BE2C (cell line): Measurements from ENCODE around the gene DHX35.

ENCODE experiments used
- DNase-seq: peaks from one replicate; pipeline ENCODE4 v3.0.0-alpha.2; 2020
- H3K27me3 ChIP-seq: fragments of 250-450 bp; sonication (Bioruptor Pico); 2 replicates; pipeline ENCODE4 v1.5.1; 2020; ENCODE audit warnings: mild to moderate bottlenecking
- H3K36me3 ChIP-seq: fragments of 250-450 bp; sonication (Bioruptor Pico); 2 replicates; pipeline ENCODE4 v1.5.1; 2020; ENCODE audit warnings: mild to moderate bottlenecking
- H3K4me1 ChIP-seq: fragments of 250-450 bp; sonication (Bioruptor Pico); 2 replicates; pipeline ENCODE4 v1.5.1; 2020
- H3K4me3 ChIP-seq: 2 replicates; pipeline ENCODE4 v1.5.1; 2011; ENCODE audit warnings: low read depth, low read length
- H3K9me3 ChIP-seq: fragments of 250-450 bp; sonication (Bioruptor Pico); 2 replicates; pipeline ENCODE4 v1.5.1; 2020
- CTCF ChIP-seq: IDR thresholded peaks from 2 replicates; pipeline ENCODE4 v1.5.1; 2012; ENCODE audit warnings: mild to moderate bottlenecking, low read depth, low read length

DHX35 gene

DNA sequence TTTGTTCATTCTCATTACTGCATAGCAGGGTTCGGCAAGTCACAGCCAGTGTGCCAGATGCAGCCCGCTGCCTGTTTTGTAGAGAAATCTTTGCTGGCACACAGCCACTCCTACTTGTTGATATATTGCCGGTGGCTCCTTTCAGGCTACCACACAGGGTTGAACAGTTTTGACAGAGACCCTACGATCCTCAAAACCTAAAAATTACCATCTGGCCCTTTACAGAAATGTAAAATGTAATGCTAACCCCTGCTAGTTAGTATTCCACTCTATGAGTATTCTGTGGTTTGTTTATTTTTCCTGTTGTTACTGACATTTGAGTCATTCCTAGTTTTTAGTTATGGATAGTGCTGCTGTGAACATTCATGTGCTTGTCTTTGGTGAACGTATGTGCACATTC, 11.5 kb downstream of the DHX35 start:
- DNase-seq = no peak
- Histone ChIP-seq H3K4me3 (no peak overlapping the region), H3K4me1 (no peaks in the 10 kb centered on the region), H3K9me3 (no peaks in the 10 kb centered on the region), H3K27me3 (no peaks in the 10 kb centered on the region), H3K36me3 (peaks cover 37% of the 10 kb centered on the region)
- no peak for TF ChIP-seq CTCF

GRCh38 chr20:38975539-38976120, 13.5 kb downstream of the DHX35 start:
- no peak for TF ChIP-seq CTCF
- Histone ChIP-seq H3K36me3 (peaks cover 25% of the 10 kb centered on the region), H3K27me3 (no peaks in the 10 kb centered on the region), H3K9me3 (no peaks in the 10 kb centered on the region), H3K4me3 (no peak overlapping the region), H3K4me1 (no peaks in the 10 kb centered on the region)
- DNase-seq = no peak

DNA sequence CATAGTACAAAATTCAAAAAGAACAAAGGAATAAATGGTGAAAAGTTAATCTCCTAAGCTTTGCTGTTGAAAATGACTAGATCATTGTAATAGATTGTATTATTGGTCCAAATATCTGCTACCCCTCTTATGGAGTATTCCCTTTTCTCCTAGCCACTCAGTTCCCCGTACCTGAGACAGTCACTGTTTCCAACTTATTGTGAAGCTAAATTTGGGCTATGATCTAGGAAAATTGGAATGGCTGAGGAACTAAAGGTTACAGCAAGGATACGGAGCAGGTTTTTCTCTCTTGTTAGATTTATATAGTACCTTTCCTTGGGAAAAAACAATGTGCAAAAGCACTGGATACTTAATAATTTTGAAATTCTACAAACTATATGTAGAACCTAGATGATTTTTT, 17.3 kb downstream of the DHX35 start:
- Histone ChIP-seq H3K9me3 (no peaks in the 10 kb centered on the region), H3K4me3 (no peak overlapping the region), H3K36me3 (peaks cover 19% of the 10 kb centered on the region), H3K4me1 (no peaks in the 10 kb centered on the region), H3K27me3 (no peaks in the 10 kb centered on the region)
- DNase-seq = no peak
- TF ChIP-seq CTCF = no peak

DNA sequence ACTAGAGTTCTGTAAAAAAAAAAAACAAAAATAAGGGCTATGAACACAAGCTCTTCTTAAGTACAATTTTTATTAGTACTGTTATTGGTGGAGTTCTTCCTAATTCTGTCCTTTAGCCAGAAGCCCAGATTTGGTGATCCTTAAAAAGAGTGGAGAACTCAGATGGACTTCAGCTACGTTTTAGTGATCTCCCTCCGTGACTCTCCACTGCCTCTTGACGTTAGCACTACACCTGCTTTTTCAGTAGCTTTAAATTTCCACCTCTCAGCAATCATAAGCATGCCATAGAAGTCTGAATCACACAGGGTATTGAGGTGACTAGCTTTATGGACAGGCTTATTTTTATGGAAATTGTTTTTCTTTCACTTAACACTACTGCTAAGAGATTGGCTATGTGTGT, 17.7 kb downstream of the DHX35 start:
- Histone ChIP-seq H3K36me3 (peaks cover 16% of the 10 kb centered on the region), H3K4me3 (no peak overlapping the region), H3K9me3 (no peaks in the 10 kb centered on the region), H3K4me1 (no peaks in the 10 kb centered on the region), H3K27me3 (no peaks in the 10 kb centered on the region)
- TF ChIP-seq CTCF = no peak
- DNase-seq = no peak

DNA sequence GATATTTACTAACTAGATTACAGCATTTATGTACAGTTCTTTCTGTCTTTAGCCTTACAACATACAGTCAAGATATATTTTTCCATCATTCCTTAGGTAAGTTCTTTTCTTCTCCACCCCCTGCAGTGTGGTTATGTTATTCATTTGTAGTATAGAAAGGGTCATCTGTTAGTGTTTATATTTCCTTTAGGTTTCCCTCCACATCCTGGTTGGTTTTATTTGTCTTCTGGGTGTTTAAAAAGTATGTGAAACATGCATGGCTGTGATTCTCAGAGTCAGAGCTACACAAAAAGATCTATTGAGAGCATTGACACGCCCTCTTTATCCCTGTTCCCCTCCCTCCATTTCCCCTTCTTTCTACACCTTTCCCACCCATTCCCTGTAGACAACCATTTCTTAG, 20.1 kb downstream of the DHX35 start:
- Histone ChIP-seq H3K4me3 (no peak overlapping the region), H3K9me3 (no peaks in the 10 kb centered on the region), H3K36me3 (peaks cover 12% of the 10 kb centered on the region), H3K4me1 (no peaks in the 10 kb centered on the region), H3K27me3 (no peaks in the 10 kb centered on the region)
- TF ChIP-seq CTCF = no peak
- no peak for DNase-seq

DNA sequence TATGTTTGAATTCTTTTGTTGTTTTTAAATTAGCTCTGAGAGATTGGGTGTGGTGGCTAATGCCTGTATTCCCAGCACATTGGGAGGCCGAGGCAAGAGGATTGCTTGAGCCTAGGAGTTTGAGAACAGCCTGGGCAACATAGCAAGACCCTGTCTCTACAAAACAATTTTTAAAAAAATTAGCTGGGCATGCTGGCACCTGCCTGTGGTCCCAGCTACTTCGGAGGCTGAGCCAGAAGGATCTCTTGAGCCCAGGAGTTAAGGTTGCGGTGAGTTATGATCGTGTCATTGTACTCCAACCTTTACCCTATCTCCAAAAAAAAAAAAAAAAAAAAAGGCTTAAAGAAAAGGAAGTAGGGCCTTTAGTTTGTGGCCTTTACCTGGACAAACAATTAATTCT, 22.9 kb downstream of the DHX35 start:
- DNase-seq = no peak
- Histone ChIP-seq H3K4me1 (no peaks in the 10 kb centered on the region), H3K9me3 (no peaks in the 10 kb centered on the region), H3K36me3 (peaks cover 20% of the 10 kb centered on the region), H3K4me3 (no peak overlapping the region), H3K27me3 (no peaks in the 10 kb centered on the region)
- no peak for TF ChIP-seq CTCF
